CD4-positive, CD25-positive, alpha-beta regulatory T cell (primary cell): Measurements from ENCODE around the gene NFKB1. TPM values are rescaled to one million over a fixed set of nuclear protein-coding genes. Genes with fewer than 3 reads are reported as not detected.

ENCODE experiments used
- ATAC-seq, 2 donors: fragments of 150-1000 bp; cut with Tn5 transposase; one replicate each; pipeline ENCODE4 v1.10.0; 2021; ENCODE audit warnings: low read depth in 2 of 2, moderate number of reproducible peaks in 2 of 2, moderate library complexity in 1 of 2
- DNase-seq, 3 donors: peaks; one replicate each; pipeline versions ENCODE4 v3.0.0 to v3.0.0-alpha.2; 2012 to 2022; ENCODE audit warnings: mixed read lengths in 1 of 3
- H3K27ac ChIP-seq: one replicate; pipeline ENCODE4 v1.7.0; 2013; ENCODE audit warnings: mild to moderate bottlenecking, low read length; ENCODE audit not compliant: insufficient read depth, poor library complexity, severe bottlenecking
- H3K27me3 ChIP-seq: one replicate; pipeline ENCODE4 v1.7.0; 2013; ENCODE audit warnings: low read length; ENCODE audit not compliant: control insufficient read depth, insufficient read depth
- H3K36me3 ChIP-seq: one replicate; pipeline ENCODE4 v1.7.0; 2013; ENCODE audit warnings: mild to moderate bottlenecking, low read length, moderate library complexity; ENCODE audit not compliant: control insufficient read depth, insufficient read depth
- H3K4me1 ChIP-seq: 2 replicates; pipeline ENCODE4 v1.7.0; 2013; ENCODE audit warnings: mild to moderate bottlenecking, low read length; ENCODE audit not compliant: insufficient read depth, control insufficient read depth, poor library complexity, severe bottlenecking
- H3K4me3 ChIP-seq: one replicate; pipeline ENCODE4 v1.7.0; 2013; ENCODE audit warnings: low read depth, mild to moderate bottlenecking, low read length, moderate library complexity
- H3K9me3 ChIP-seq, 2 experiments: 1 replicate in 1 of 2; 2 replicates in 1 of 2; pipeline ENCODE4 v1.7.0; 2013; ENCODE audit warnings: low read length in 2 of 2, mild to moderate bottlenecking in 1 of 2, moderate library complexity in 1 of 2; ENCODE audit not compliant: control insufficient read depth in 2 of 2
- H3K27ac Mint-ChIP-seq, 3 donors: one replicate each; pipeline ENCODE4 v1.8.0; 2020 to 2022; ENCODE audit warnings: mild to moderate bottlenecking in 3 of 3, mixed read lengths in 3 of 3, moderate library complexity in 2 of 3
- H3K27me3 Mint-ChIP-seq: one replicate; pipeline ENCODE4 v1.8.0; 2022; ENCODE audit warnings: mild to moderate bottlenecking, mixed read lengths
- H3K36me3 Mint-ChIP-seq: one replicate; pipeline ENCODE4 v1.8.0; 2020; ENCODE audit warnings: mixed read lengths
- H3K4me1 Mint-ChIP-seq, 4 donors: one replicate each; pipeline ENCODE4 v1.8.0; 2020 to 2022; ENCODE audit warnings: mixed read lengths in 4 of 4, mild to moderate bottlenecking in 1 of 4
- H3K4me3 Mint-ChIP-seq, 4 donors: one replicate each; pipeline ENCODE4 v1.8.0; 2020 to 2022; ENCODE audit warnings: mild to moderate bottlenecking in 4 of 4, mixed read lengths in 4 of 4, moderate library complexity in 3 of 4
- H3K9me3 Mint-ChIP-seq, 7 donors: one replicate each; pipeline ENCODE4 v1.8.0; 2020 to 2022; ENCODE audit warnings: mixed read lengths in 7 of 7, mild to moderate bottlenecking in 3 of 7, moderate library complexity in 2 of 7
- polyA plus RNA-seq, 4 donors: library from polyadenylated mRNA; unstranded; fragments of 300-500 nt; fragmentation: Illumina TruSeq; gene quantifications; one replicate each; pipeline ENCODE4 v1.2.3, GENCODE V29; 2021
- total RNA-seq: library from RNA; stranded (reverse); gene quantifications from one replicate; pipeline ENCODE4 v1.2.3, GENCODE V29; 2022

Gene NFKB1
- total and polyA plus RNA-seq, 5 donors from 2014 or later, result 9.2 to 152 (median 15.4) TPM

GRCh38 chr4:102521570-102521969 lies 20.4 kb downstream of the NFKB1 start:
- no peaks in the 10 kb centered on the region for H3K27me3 ChIP-seq
- peak overlapping the region; percentile 11 to 94 (median 80) for H3K27ac Mint-ChIP-seq
- H3K36me3 ChIP-seq, result peaks cover 3% of the 10 kb centered on the region
- H3K27me3 Mint-ChIP-seq, result peaks cover 4% of the 10 kb centered on the region
- peaks cover 0 to 6% (median 2%) of the 10 kb centered on the region in 7 donors for H3K9me3 Mint-ChIP-seq
- H3K27ac ChIP-seq, result peak overlapping the region; percentile 35
- H3K36me3 Mint-ChIP-seq, result peaks cover 12% of the 10 kb centered on the region
- peaks cover 34% of the 10 kb centered on the region for H3K4me1 ChIP-seq
- ATAC-seq (no peak), DNase-seq (no peak)
- peaks cover 59 to 86% (median 69%) of the 10 kb centered on the region in 4 donors for H3K4me1 Mint-ChIP-seq
- peaks cover 0 to 1% of the 10 kb centered on the region in 2 experiments for H3K9me3 ChIP-seq
- H3K4me3 ChIP-seq, result no peak overlapping the region
- H3K4me3 Mint-ChIP-seq, result peak overlapping the region in 1 of 4 donors; percentile 0

GRCh38 chr4:102522031-102522440 lies 20.9 kb downstream of the NFKB1 start:
- Histone ChIP-seq H3K27ac (peak overlapping the region; percentile 35), H3K4me3 (no peak overlapping the region), H3K27me3 (no peaks in the 10 kb centered on the region), H3K4me1 (peaks cover 38% of the 10 kb centered on the region), H3K9me3 (no peaks in the 10 kb centered on the region), H3K36me3 (peaks cover 3% of the 10 kb centered on the region)
- ATAC-seq (no peak), DNase-seq (no peak)
- peaks cover 0 to 1% (median 0%) of the 10 kb centered on the region in 7 donors for H3K9me3 Mint-ChIP-seq
- H3K27me3 Mint-ChIP-seq, result peaks cover 4% of the 10 kb centered on the region
- H3K36me3 Mint-ChIP-seq, result peaks cover 10% of the 10 kb centered on the region
- H3K4me1 Mint-ChIP-seq, result peaks cover 59 to 86% (median 71%) of the 10 kb centered on the region in 4 donors
- peak overlapping the region; percentile 11 to 94 (median 80) for H3K27ac Mint-ChIP-seq
- H3K4me3 Mint-ChIP-seq, result peak overlapping the region in 2 of 4 donors; percentile 0 to 1

GRCh38 chr4:102524691-102525090 lies 23.5 kb downstream of the NFKB1 start:
- no peak overlapping the region for H3K4me3 Mint-ChIP-seq
- no peak for DNase-seq
- no peaks in the 10 kb centered on the region for H3K9me3 Mint-ChIP-seq
- H3K4me1 ChIP-seq, result peaks cover 44% of the 10 kb centered on the region
- no peaks in the 10 kb centered on the region for H3K27me3 ChIP-seq
- no peaks in the 10 kb centered on the region for H3K27me3 Mint-ChIP-seq
- no peaks in the 10 kb centered on the region for H3K9me3 ChIP-seq
- peaks cover 10% of the 10 kb centered on the region for H3K36me3 ChIP-seq
- ATAC-seq, result no peak
- H3K27ac Mint-ChIP-seq, result peak overlapping the region in 2 of 3 donors; percentile 27 to 69
- peaks cover 55 to 88% (median 66%) of the 10 kb centered on the region in 4 donors for H3K4me1 Mint-ChIP-seq
- H3K4me3 ChIP-seq, result no peak overlapping the region
- H3K27ac ChIP-seq, result no peak overlapping the region
- peaks cover 11% of the 10 kb centered on the region for H3K36me3 Mint-ChIP-seq

- Histone ChIP-seq H3K27me3 (no peaks in the 10 kb centered on the region), H3K4me3 (no peak overlapping the region), H3K4me1 (peaks cover 44% of the 10 kb centered on the region), H3K36me3 (peaks cover 14% of the 10 kb centered on the region), H3K9me3 (no peaks in the 10 kb centered on the region), H3K27ac (no peak overlapping the region)
- Mint-ChIP-seq H3K9me3 (no peaks in the 10 kb centered on the region), H3K27ac (peak overlapping the region in 2 of 3 donors; percentile 27 to 69), H3K36me3 (peaks cover 15% of the 10 kb centered on the region), H3K27me3 (no peaks in the 10 kb centered on the region), H3K4me3 (no peak overlapping the region), H3K4me1 (peaks cover 55 to 88% (median 65%) of the 10 kb centered on the region in 4 donors)
- ATAC-seq, result no peak
- no peak for DNase-seq
Measured at GRCh38 chr4:102525097-102525496, 23.9 kb downstream of the NFKB1 start.

GRCh38 chr4:102525504-102525903 lies 24.3 kb downstream of the NFKB1 start:
- Mint-ChIP-seq H3K27ac (peak overlapping the region in 1 of 3 donors; percentile 28), H3K4me1 (peaks cover 56 to 87% (median 65%) of the 10 kb centered on the region in 4 donors), H3K27me3 (no peaks in the 10 kb centered on the region), H3K36me3 (peaks cover 15% of the 10 kb centered on the region), H3K9me3 (no peaks in the 10 kb centered on the region), H3K4me3 (peak overlapping the region in 1 of 4 donors; percentile 5)
- H3K4me3 ChIP-seq, result no peak overlapping the region
- H3K27ac ChIP-seq, result peak overlapping the region; percentile 39
- ATAC-seq, result no peak
- DNase-seq, result peak in 1 of 3 donors; percentile 27
- H3K4me1 ChIP-seq, result peaks cover 44% of the 10 kb centered on the region
- peaks cover 18% of the 10 kb centered on the region for H3K36me3 ChIP-seq
- H3K9me3 ChIP-seq, result no peaks in the 10 kb centered on the region
- no peaks in the 10 kb centered on the region for H3K27me3 ChIP-seq

- H3K27me3 ChIP-seq, result no peaks in the 10 kb centered on the region
- H3K4me3 Mint-ChIP-seq, result no peak overlapping the region
- H3K9me3 ChIP-seq, result no peaks in the 10 kb centered on the region
- DNase-seq, result no peak
- H3K4me3 ChIP-seq, result no peak overlapping the region
- no peaks in the 10 kb centered on the region for H3K27me3 Mint-ChIP-seq
- no peak for ATAC-seq
- peaks cover 26% of the 10 kb centered on the region for H3K36me3 ChIP-seq
- H3K36me3 Mint-ChIP-seq, result peaks cover 15% of the 10 kb centered on the region
- H3K27ac Mint-ChIP-seq, result peak overlapping the region in 1 of 3 donors; percentile 28
- peaks cover 59 to 89% (median 68%) of the 10 kb centered on the region in 4 donors for H3K4me1 Mint-ChIP-seq
- H3K27ac ChIP-seq, result no peak overlapping the region
- peaks cover 44% of the 10 kb centered on the region for H3K4me1 ChIP-seq
- H3K9me3 Mint-ChIP-seq, result no peaks in the 10 kb centered on the region
Measured at GRCh38 chr4:102526532-102526931, 25.4 kb downstream of the NFKB1 start.

GRCh38 chr4:102527695-102528283 lies 26.6 kb downstream of the NFKB1 start:
- Mint-ChIP-seq H3K4me1 (peaks cover 50 to 84% (median 62%) of the 10 kb centered on the region in 4 donors), H3K27ac (peak overlapping the region; percentile 80 to 97 (median 91)), H3K36me3 (peaks cover 15% of the 10 kb centered on the region), H3K4me3 (peak overlapping the region; percentile 50 to 83 (median 80)), H3K9me3 (no peaks in the 10 kb centered on the region), H3K27me3 (no peaks in the 10 kb centered on the region)
- H3K27me3 ChIP-seq, result no peaks in the 10 kb centered on the region
- ATAC-seq (peak; percentile 35 to 50), DNase-seq (peak in 2 of 3 donors; percentile 39 to 71)
- H3K9me3 ChIP-seq, result no peaks in the 10 kb centered on the region
- peaks cover 34% of the 10 kb centered on the region for H3K4me1 ChIP-seq
- H3K27ac ChIP-seq, result peak overlapping the region; percentile 53
- peaks cover 28% of the 10 kb centered on the region for H3K36me3 ChIP-seq
- H3K4me3 ChIP-seq, result peak overlapping the region; percentile 83

GRCh38 chr4:102529977-102530376 lies 28.8 kb downstream of the NFKB1 start:
- Histone ChIP-seq H3K27ac (no peak overlapping the region), H3K4me3 (no peak overlapping the region), H3K4me1 (peaks cover 42% of the 10 kb centered on the region), H3K27me3 (no peaks in the 10 kb centered on the region), H3K36me3 (peaks cover 30% of the 10 kb centered on the region), H3K9me3 (no peaks in the 10 kb centered on the region)
- peaks cover 52 to 86% (median 66%) of the 10 kb centered on the region in 4 donors for H3K4me1 Mint-ChIP-seq
- no peaks in the 10 kb centered on the region for H3K9me3 Mint-ChIP-seq
- H3K27ac Mint-ChIP-seq, result peak overlapping the region in 2 of 3 donors; percentile 19 to 80
- no peak overlapping the region for H3K4me3 Mint-ChIP-seq
- peaks cover 26% of the 10 kb centered on the region for H3K36me3 Mint-ChIP-seq
- ATAC-seq (no peak), DNase-seq (no peak)
- H3K27me3 Mint-ChIP-seq, result no peaks in the 10 kb centered on the region
